ENCODE results near the gene SLC39A1. TPM values are rescaled to one million over a fixed set of nuclear protein-coding genes. Genes with fewer than 3 reads are reported as not detected.

The SLC39A1 gene
- total and polyA plus RNA-seq, 2 of the 8 experiments (the other 6 are each of a cell fraction or from before 2014, with no cell fraction given): 238 to 337 TPM

GRCh38 chr1:153942766-153943549, 20.4 kb downstream of the SLC39A1 start:
- H2BK20ac ChIP-seq (ENCODE audit: low read length): no peak overlapping the region
- H3K27me3 ChIP-seq (replicated peaks in 1 of 4; ENCODE audit: control insufficient read depth in 3 of 4, extremely low read depth in 1 of 4, insufficient read depth in 3 of 4, low read length in 3 of 4): no peaks in the 10 kb centered on the region
- no peak overlapping the region for H2AK5ac ChIP-seq (ENCODE audit: low read depth, low read length)
- H3K79me2 ChIP-seq (ENCODE audit: control insufficient read depth in 1 of 2, insufficient read depth in 2 of 2, low read length in 2 of 2): peaks cover 0 to 18% of the 10 kb centered on the region in 2 experiments; a peak in 2 of 4 replicates
- no peak overlapping the region for H2BK5ac ChIP-seq (ENCODE audit: low read depth, low read length)
- H4K8ac ChIP-seq (ENCODE audit: extremely low read depth, insufficient read depth, low read length): no peak overlapping the region
- peaks cover 6% of the 10 kb centered on the region; the same call in 1 of the 2 replicates for H3K23me2 ChIP-seq (ENCODE audit: low read depth, low read length)
- peaks cover 3% of the 10 kb centered on the region in 2 experiments for H4K20me1 ChIP-seq (replicated peaks in 1 of 2; ENCODE audit: control insufficient read depth in 1 of 2, insufficient read depth in 2 of 2, low read length in 2 of 2)
- no peaks in the 10 kb centered on the region for H3K9me3 ChIP-seq (ENCODE audit: insufficient read depth in 2 of 2, low read depth in 1 of 2, low read length in 1 of 2)
- H4K5ac ChIP-seq (ENCODE audit: insufficient read length, low read depth, low read length): no peak overlapping the region
- no peak overlapping the region for H3K23ac ChIP-seq (ENCODE audit: insufficient read length)
- WGBS, 2 experiments (ENCODE audit: extremely low coverage in 1 of 2, insufficient coverage in 1 of 2, insufficient read length in 1 of 2, insufficient replicate concordance in 2 of 2, low coverage in 1 of 2, low lambda C conversion rate in 2 of 2, missing lambda C conversion rate in 1 of 2): 97% methylated on average over 11 of the region's 11 CpGs; no CpG with 5 or more reads in 1 of the 2 experiments
- H3K79me1 ChIP-seq (ENCODE audit: low read depth, low read length): no peaks in the 10 kb centered on the region
- H3K4me1 ChIP-seq (replicated peaks in 1 of 4; ENCODE audit: control insufficient read depth in 3 of 4, insufficient read depth in 4 of 4, low read length in 3 of 4): peaks cover 0 to 5% (median 2%) of the 10 kb centered on the region in 4 experiments; a peak in 2 of 7 replicates
- H3K14ac ChIP-seq (ENCODE audit: insufficient read length): no peak overlapping the region
- POLR2A ChIA-PET (ENCODE audit: partially characterized antibody): interaction anchor here (0.7 to 11.4 kb wide), 16 partner anchors 9 to 120 kb away, joined by 3 to 75 read pairs (median 22); partner anchors contain the start of genes CREB3L4, CRTC2, GATAD2B and JTB
- H3K36me3 ChIP-seq (ENCODE audit: control insufficient read depth in 2 of 4, insufficient read depth in 4 of 4, low read length in 3 of 4): peaks cover 5 to 21% (median 17%) of the 10 kb centered on the region in 4 experiments; a peak in 5 of 8 replicates
- H2AFZ ChIP-seq (ENCODE audit: low read length): no peak overlapping the region
- CTCF ChIA-PET (ENCODE audit: partially characterized antibody): interaction anchor here (0.7 to 4.2 kb wide), 8 partner anchors 8 to 146 kb away, joined by 3 to 31 read pairs (median 5); partner anchors contain the start of gene CRTC2
- H2BK120ac ChIP-seq (replicated peaks; ENCODE audit: low read depth, low read length): no peak overlapping the region
- no peak overlapping the region for H3K27ac ChIP-seq (ENCODE audit: low read depth, low read length)
- H3K4ac ChIP-seq (replicated peaks; ENCODE audit: insufficient read length, low read depth, low read length): no peak overlapping the region
- H4K91ac ChIP-seq (replicated peaks; ENCODE audit: insufficient read length, low read length): no peak overlapping the region
- FAIRE-seq (no peak), DNase-seq (ENCODE audit: low read depth in 1 of 2, low spot score in 2 of 2) (no peak)
- no peak overlapping the region for H3K56ac ChIP-seq (replicated peaks; ENCODE audit: insufficient read length, low read depth, low read length)
- H3K4me2 ChIP-seq (ENCODE audit: insufficient read depth in 1 of 2, low read depth in 2 of 2, low read length in 2 of 2): no peak overlapping the region
- no peak overlapping the region for H3K4me3 ChIP-seq (ENCODE audit: extremely low read depth in 1 of 4, insufficient read depth in 2 of 4, low read depth in 3 of 4, low read length in 4 of 4)
- H3K18ac ChIP-seq (ENCODE audit: extremely low read depth, low read length): no peak overlapping the region
- H2BK15ac ChIP-seq (ENCODE audit: low read length): no peak overlapping the region
- H3K9ac ChIP-seq (replicated peaks in 1 of 4; ENCODE audit: extremely low read depth in 1 of 4, low read depth in 3 of 4, low read length in 3 of 4): no peak overlapping the region
- H2BK12ac ChIP-seq (ENCODE audit: low read depth, low read length): no peak overlapping the region
- no peak for TF ChIP-seq SP2 (IDR thresholded peaks at IDR 0.05; ENCODE audit: low read length)
- no peak for TF ChIP-seq KDM4A (IDR thresholded peaks at IDR 0.05; ENCODE audit: low read depth, low read length, severe bottlenecking)
- no peak for TF ChIP-seq BACH1 (IDR thresholded peaks at IDR 0.05; ENCODE audit: low read length)
- no peak for TF ChIP-seq GABPA (IDR thresholded peaks at IDR 0.05; ENCODE audit: borderline replicate concordance, insufficient read depth, low read length)
- TF ChIP-seq ZNF274 (IDR thresholded peaks at IDR 0.05; ENCODE audit: borderline replicate concordance, extremely low read depth, low read length): no peak
- TF ChIP-seq TEAD4 (IDR thresholded peaks at IDR 0.05; ENCODE audit: low read depth, low read length): no peak
- no peak for TF ChIP-seq BCL11A (IDR thresholded peaks at IDR 0.05; ENCODE audit: low read depth in 2 of 2, low read length in 2 of 2)
- TF ChIP-seq TAF7 (optimal IDR thresholded peaks at IDR 0.05; ENCODE audit: borderline replicate concordance, low read depth, low read length): no peak
- TF ChIP-seq POLR2A (IDR thresholded peaks at IDR 0.05; ENCODE audit: control extremely low read depth in 1 of 2, low read depth in 2 of 2, low read length in 2 of 2): no peak
- no peak for TF ChIP-seq EP300 (IDR thresholded peaks at IDR 0.05; ENCODE audit: borderline replicate concordance in 1 of 2, low read depth in 2 of 2, low read length in 2 of 2)
- no peak for TF ChIP-seq RAD21 (IDR thresholded peaks at IDR 0.05 in 1 of 2, conservative IDR thresholded peaks at IDR 0.05 in 1 of 2; ENCODE audit: low read depth in 2 of 2, low read length in 2 of 2)
